Adrenal gland (tissue), 5 donors: Measurements from ENCODE around the gene CLCN5.

ENCODE experiments used
- CTCF ChIP-seq, 6 experiments: fragments of 450-650 bp in 4 of 6; fragments of 200-600 bp in 2 of 6; sonication (generic) in 1 of 6; IDR thresholded peaks; 1 replicate in 5 of 6; 2 replicates in 1 of 6; pipeline versions ENCODE4 v1.5.1 to v1.8.0; 2016 to 2021; ENCODE audit warnings: antibody characterized with exemption in 6 of 6, mild to moderate bottlenecking in 2 of 6, moderate library complexity in 1 of 6
- POLR2A ChIP-seq, 2 donors: fragments of 450-650 bp; IDR thresholded peaks; one replicate each; pipeline ENCODE4 v1.6.1; 2017; ENCODE audit warnings: antibody characterized with exemption in 2 of 2, mild to moderate bottlenecking in 2 of 2, moderate library complexity in 1 of 2
- donor health status: DM: no; HTN: no; CAD: no.

GRCh38 chrX:49959602-49960001 lies 37.2 kb downstream of the CLCN5 start:
- TF ChIP-seq CTCF (IDR thresholded peaks at IDR 0.05) (no peak), POLR2A (IDR thresholded peaks at IDR 0.05) (no peak)
